OCI-LY7 (cell line): ENCODE measurements around the gene GMDS.

ENCODE experiments used
- CTCF ChIP-seq: fragments of 200-600 bp; sonication (generic); conservative IDR thresholded peaks from 2 replicates; pipeline ENCODE4 v1.5.1; 2014; ENCODE audit warnings: mild to moderate bottlenecking, antibody characterized with exemption, low read length, moderate library complexity, mixed read lengths
- EZH2phosphoT487 ChIP-seq: fragments of 200-600 bp; sonication (generic); IDR thresholded peaks from 2 replicates; pipeline ENCODE4 v1.6.1; 2018; ENCODE audit warnings: low read depth, borderline replicate concordance, mild to moderate bottlenecking, mixed run types, antibody characterized with exemption, low read length, moderate library complexity, mixed read lengths

- no peak for TF ChIP-seq CTCF
- TF ChIP-seq EZH2phosphoT487 = no peak
These were observed 617.4 kb downstream of the GMDS start for GRCh38 chr6:1627827-1628560.
